Chondrocyte (in vitro differentiated cells): ENCODE measurements around the gene PTMS. TPM values are rescaled to one million over a fixed set of nuclear protein-coding genes. Genes with fewer than 3 reads are reported as not detected.

Source experiments
- DNase-seq: peaks from one replicate; pipeline ENCODE4 v3.0.0; 2021; ENCODE audit warnings: mixed read lengths, low spot score
- H3K27ac Mint-ChIP-seq: one replicate; pipeline ENCODE4 v1.8.0; 2021; ENCODE audit warnings: mild to moderate bottlenecking, moderate library complexity, mixed read lengths; ENCODE audit not compliant: unreplicated experiment
- H3K27me3 Mint-ChIP-seq: 2 replicates; pipeline ENCODE4 v1.8.0; 2021; ENCODE audit warnings: low read depth, mixed read lengths
- H3K36me3 Mint-ChIP-seq: 2 replicates; pipeline ENCODE4 v1.8.0; 2021; ENCODE audit warnings: low read depth, mixed read lengths
- H3K4me1 Mint-ChIP-seq: 2 replicates; pipeline ENCODE4 v1.8.0; 2021; ENCODE audit warnings: low read depth, mild to moderate bottlenecking, mixed read lengths
- H3K4me3 Mint-ChIP-seq: one replicate; pipeline ENCODE4 v1.8.0; 2021; ENCODE audit warnings: mild to moderate bottlenecking, moderate library complexity, mixed read lengths; ENCODE audit not compliant: unreplicated experiment
- H3K9me3 Mint-ChIP-seq: 2 replicates; pipeline ENCODE4 v1.8.0; 2021; ENCODE audit warnings: low read depth, mixed read lengths
- total RNA-seq: library from RNA; stranded (reverse); gene quantifications from 3 replicates; pipeline ENCODE4 v1.2.1, GENCODE V29; 2021
- TF ChIP-seq, protein P1 (sequence below): fragments of 200-600 bp; sonication (generic); IDR thresholded peaks from 2 replicates; pipeline ENCODE4 v1.5.0; 2021; ENCODE audit warnings: antibody characterized with exemption, mild to moderate bottlenecking, moderate library complexity

Gene PTMS
- total RNA-seq, 1 donor from 2014 or later, result 463 TPM

DNA sequence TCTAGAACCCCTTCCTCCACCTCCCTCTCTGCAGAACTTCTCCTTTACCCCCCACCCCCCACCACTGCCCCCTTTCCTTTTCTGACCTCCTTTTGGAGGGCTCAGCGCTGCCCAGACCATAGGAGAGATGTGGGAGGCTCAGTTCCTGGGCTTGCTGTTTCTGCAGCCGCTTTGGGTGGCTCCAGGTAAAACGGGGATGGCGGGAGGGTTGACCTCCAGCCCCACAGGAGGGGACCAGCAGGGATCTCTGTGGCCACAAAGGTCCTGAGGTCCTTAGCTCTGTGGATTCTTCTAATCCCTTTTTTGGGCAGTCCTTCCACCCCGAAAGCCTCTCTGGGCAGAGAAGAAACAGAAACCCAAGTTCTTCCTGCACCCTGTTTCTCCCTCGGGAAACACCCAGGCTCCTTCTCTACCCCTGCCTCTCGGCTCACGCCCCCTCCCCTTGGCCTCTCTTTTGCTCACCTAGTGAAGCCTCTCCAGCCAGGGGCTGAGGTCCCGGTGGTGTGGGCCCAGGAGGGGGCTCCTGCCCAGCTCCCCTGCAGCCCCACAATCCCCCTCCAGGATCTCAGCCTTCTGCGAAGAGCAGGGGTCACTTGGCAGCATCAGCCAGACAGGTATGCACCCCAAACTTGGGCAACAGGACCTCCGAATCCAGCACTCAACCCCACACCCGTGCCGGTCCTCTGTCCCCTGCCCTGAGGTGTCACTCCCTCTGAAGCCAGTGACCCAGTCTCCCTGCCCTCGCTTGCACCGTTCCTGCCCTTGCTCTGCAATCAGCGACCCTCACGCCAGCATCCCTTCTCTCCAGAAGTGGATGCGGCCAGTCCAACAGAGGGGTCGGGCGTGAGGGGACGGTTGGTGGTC, 6.8 kb downstream of the PTMS start:
- TF ChIP-seq, protein P1, sequence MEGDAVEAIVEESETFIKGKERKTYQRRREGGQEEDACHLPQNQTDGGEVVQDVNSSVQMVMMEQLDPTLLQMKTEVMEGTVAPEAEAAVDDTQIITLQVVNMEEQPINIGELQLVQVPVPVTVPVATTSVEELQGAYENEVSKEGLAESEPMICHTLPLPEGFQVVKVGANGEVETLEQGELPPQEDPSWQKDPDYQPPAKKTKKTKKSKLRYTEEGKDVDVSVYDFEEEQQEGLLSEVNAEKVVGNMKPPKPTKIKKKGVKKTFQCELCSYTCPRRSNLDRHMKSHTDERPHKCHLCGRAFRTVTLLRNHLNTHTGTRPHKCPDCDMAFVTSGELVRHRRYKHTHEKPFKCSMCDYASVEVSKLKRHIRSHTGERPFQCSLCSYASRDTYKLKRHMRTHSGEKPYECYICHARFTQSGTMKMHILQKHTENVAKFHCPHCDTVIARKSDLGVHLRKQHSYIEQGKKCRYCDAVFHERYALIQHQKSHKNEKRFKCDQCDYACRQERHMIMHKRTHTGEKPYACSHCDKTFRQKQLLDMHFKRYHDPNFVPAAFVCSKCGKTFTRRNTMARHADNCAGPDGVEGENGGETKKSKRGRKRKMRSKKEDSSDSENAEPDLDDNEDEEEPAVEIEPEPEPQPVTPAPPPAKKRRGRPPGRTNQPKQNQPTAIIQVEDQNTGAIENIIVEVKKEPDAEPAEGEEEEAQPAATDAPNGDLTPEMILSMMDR, result no peak
- Mint-ChIP-seq H3K27me3 (no peaks in the 10 kb centered on the region), H3K9me3 (no peaks in the 10 kb centered on the region), H3K36me3 (peaks cover 19% of the 10 kb centered on the region), H3K4me3 (no peak overlapping the region), H3K27ac (no peak overlapping the region), H3K4me1 (peaks cover 19% of the 10 kb centered on the region)
- no peak for DNase-seq

DNA sequence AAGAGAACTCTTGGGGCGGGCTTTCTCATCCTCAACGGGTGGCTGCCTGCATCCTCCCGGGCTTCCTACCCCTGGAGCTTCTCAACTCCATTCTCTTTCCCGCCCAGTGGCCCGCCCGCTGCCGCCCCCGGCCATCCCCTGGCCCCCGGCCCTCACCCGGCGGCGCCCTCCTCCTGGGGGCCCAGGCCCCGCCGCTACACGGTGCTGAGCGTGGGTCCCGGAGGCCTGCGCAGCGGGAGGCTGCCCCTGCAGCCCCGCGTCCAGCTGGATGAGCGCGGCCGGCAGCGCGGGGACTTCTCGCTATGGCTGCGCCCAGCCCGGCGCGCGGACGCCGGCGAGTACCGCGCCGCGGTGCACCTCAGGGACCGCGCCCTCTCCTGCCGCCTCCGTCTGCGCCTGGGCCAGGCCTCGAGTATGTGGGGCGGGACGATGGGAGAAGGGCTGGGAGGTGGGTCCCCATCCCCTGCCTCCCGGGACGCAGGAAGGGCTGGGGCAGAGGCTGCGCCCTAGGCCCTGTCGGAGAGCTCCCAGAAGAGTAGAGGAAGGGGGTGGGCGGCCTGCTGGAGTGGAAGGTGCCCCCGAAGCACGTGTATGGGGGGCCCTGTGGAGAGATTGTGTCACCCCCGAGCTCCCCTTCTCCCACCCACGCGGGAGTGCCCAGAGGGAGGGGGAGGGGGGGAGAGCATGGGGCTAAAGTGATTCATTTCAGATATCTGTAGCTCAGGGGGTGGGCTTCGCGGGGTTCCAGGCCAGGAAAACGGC, 7.6 kb downstream of the PTMS start:
- Mint-ChIP-seq H3K9me3 (no peaks in the 10 kb centered on the region), H3K36me3 (peaks cover 19% of the 10 kb centered on the region), H3K4me3 (no peak overlapping the region), H3K27ac (no peak overlapping the region), H3K27me3 (no peaks in the 10 kb centered on the region), H3K4me1 (peaks cover 19% of the 10 kb centered on the region)
- TF ChIP-seq, protein P1, result no peak
- DNase-seq, result no peak

DNA sequence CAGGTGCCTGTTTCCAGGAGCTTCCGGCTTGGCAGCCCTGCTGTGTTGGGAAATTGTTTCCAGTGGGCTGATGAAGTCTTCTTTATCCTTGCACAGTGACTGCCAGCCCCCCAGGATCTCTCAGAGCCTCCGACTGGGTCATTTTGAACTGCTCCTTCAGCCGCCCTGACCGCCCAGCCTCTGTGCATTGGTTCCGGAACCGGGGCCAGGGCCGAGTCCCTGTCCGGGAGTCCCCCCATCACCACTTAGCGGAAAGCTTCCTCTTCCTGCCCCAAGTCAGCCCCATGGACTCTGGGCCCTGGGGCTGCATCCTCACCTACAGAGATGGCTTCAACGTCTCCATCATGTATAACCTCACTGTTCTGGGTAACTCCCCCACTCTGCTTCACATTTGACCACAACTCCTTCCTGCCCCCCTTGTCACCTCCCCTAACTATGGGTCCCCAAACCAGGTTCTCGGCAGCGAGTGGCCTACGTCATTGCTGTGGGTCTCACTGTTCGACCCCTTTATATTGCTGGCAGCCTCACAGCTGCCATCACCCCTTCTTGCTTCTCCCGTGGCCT, 8.4 kb downstream of the PTMS start:
- Mint-ChIP-seq H3K27me3 (no peaks in the 10 kb centered on the region), H3K27ac (no peak overlapping the region), H3K4me1 (peaks cover 16% of the 10 kb centered on the region), H3K36me3 (peaks cover 18% of the 10 kb centered on the region), H3K4me3 (no peak overlapping the region), H3K9me3 (no peaks in the 10 kb centered on the region)
- no peak for DNase-seq
- TF ChIP-seq, protein P1, result no peak

DNA sequence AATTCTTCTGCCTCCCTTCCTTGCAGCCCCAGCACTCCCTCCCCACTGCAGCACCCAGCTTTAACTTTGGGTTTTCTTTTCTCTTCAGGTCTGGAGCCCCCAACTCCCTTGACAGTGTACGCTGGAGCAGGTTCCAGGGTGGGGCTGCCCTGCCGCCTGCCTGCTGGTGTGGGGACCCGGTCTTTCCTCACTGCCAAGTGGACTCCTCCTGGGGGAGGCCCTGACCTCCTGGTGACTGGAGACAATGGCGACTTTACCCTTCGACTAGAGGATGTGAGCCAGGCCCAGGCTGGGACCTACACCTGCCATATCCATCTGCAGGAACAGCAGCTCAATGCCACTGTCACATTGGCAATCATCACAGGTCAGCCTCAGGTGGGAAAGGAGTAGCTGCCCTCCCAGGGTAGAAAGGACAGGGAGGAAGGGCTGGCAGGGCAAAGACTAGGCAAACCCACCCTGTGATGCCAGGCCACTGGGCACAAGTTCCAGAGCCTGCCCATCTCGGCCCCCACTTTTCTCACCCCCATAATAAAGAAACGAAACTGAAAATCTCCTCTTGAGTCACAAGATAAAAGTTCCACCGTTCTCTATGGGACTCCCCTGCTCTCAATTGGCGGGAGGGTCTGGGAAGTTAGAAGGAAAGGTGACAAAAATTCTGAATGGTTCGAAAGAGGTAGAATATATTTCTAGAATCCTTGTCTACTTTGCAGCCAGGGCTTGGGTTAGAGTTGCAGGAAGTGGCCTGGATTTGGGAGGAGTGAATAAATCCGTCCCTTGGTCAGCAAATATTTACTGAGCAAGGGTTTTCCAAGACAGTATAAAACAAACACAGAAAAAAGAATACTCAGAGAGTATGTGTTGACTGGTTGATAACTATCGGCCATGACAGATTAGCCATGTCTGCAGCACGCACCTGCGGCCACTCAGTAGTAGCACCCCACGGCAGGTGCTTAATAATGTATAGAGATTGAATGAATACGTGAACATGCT, 9.3 kb downstream of the PTMS start:
- Mint-ChIP-seq H3K9me3 (no peaks in the 10 kb centered on the region), H3K27me3 (no peaks in the 10 kb centered on the region), H3K36me3 (peaks cover 15% of the 10 kb centered on the region), H3K4me1 (peaks cover 16% of the 10 kb centered on the region), H3K27ac (no peak overlapping the region), H3K4me3 (no peak overlapping the region)
- TF ChIP-seq, protein P1, result no peak
- no peak for DNase-seq
